ENCODE results near the gene KCNMA1.

DNA sequence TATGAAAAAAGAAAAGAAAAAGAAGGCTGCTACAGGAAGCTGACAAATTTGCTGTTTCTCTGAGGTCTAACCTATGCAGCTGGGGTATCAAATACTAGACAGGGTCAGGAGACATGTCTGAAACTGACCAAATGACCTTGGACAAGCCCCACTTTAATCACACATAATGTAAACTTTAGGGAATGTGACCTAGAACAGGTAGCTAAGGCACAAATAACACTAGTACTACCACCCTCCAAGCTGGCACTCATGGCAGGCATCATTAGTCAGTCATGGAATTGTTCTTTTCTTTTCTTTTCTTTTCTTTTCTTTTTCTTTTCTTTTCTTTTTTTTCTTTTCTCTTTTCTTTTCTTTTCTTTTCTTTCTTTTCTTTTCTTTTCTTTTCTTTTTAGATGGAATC lies 250.4 kb downstream of the KCNMA1 start:
- TF ChIP-seq, protein P1, sequence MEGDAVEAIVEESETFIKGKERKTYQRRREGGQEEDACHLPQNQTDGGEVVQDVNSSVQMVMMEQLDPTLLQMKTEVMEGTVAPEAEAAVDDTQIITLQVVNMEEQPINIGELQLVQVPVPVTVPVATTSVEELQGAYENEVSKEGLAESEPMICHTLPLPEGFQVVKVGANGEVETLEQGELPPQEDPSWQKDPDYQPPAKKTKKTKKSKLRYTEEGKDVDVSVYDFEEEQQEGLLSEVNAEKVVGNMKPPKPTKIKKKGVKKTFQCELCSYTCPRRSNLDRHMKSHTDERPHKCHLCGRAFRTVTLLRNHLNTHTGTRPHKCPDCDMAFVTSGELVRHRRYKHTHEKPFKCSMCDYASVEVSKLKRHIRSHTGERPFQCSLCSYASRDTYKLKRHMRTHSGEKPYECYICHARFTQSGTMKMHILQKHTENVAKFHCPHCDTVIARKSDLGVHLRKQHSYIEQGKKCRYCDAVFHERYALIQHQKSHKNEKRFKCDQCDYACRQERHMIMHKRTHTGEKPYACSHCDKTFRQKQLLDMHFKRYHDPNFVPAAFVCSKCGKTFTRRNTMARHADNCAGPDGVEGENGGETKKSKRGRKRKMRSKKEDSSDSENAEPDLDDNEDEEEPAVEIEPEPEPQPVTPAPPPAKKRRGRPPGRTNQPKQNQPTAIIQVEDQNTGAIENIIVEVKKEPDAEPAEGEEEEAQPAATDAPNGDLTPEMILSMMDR (conservative IDR thresholded peaks at IDR 0.05): no peak
- TF ChIP-seq EZH2 (IDR thresholded peaks at IDR 0.05; ENCODE audit: low read depth): no peak

Data from PC-9 (cell line).